Inflammatory macrophage (primary cell): ENCODE data around the gene GPR158.

Experiments used
- DNase-seq, 2 donors: peaks; one replicate each; pipeline ENCODE4 v3.0.0-alpha.2; 2020 to 2022

Gene GPR158

DNA sequence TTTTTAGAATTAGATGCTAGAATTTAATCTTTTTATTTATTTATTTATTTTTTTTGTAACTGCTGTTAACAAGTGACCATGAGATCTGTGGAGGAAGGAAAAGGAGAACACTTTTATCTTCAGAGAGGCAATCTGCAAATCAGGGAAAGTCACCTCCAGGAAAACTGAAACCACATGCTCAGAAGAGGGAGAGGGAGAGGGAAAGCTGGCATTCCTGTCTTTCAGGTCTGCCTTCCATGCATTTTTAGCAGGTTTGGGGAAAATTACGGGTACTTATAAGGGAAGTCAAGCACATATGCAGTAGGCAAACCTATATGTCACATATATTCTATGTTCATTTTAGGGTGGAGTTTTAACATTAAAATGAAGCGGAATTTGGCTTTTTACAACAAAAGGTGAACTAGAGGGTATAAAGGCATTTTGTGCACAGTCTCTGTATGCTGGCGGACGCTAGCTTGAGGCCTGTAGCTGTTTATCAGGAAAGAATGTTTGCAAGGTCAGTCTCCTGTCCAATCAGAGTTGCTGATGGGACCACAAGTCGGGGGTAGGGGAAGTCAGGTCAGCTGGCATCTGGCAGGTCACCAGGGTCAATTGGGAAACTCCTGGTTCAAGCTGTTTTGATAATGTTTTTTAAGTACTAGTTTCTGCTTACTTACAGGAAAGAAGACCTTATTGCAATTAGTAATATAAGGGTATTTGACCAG is 333.5 kb downstream of the GPR158 start:
- no peak for DNase-seq

- DNase-seq, result no peak
These were observed 334.4 kb downstream of the GPR158 start for GRCh38 chr10:25509151-25509550.

DNA sequence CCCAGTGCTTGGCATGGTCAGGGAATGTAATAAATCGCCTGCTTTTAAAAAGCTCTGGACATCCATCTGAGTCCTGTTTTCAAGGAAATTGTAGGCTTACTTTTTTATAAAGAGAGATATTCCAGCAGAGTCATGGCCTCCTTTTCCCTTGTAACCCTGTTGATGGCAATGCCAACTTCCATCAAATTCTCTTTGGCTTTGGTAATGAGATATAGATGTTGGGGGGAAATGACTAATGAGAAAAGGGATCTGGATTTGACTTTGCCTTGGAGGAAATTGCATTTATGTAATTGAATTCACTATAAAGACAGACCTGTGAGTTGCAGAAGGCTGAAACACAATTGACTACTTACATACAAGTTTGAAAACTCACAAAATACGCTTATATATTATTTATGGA is 347.5 kb downstream of the GPR158 start:
- no peak for DNase-seq

GRCh38 chr10:25522946-25523608 is 348.3 kb downstream of the GPR158 start:
- no peak for DNase-seq

DNA sequence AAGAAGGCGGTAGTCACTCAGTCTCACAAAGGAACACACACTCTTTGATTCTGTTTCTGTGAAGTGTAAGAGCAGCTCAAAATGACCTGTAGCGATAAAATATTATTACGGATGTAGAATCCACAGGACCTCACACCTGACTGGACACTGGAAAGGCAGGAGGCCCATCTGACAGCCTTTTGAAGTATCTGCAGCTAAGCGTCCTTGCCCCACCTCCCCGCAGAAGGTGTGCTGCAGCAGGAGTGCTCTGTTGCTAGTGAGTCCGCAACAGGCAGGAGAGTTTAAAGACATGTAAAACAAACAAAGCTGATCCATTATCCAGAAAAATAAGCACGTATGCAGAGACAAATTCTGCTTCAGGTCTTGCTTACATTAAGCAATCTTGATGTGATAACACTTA is 355.5 kb downstream of the GPR158 start:
- no peak for DNase-seq

DNA sequence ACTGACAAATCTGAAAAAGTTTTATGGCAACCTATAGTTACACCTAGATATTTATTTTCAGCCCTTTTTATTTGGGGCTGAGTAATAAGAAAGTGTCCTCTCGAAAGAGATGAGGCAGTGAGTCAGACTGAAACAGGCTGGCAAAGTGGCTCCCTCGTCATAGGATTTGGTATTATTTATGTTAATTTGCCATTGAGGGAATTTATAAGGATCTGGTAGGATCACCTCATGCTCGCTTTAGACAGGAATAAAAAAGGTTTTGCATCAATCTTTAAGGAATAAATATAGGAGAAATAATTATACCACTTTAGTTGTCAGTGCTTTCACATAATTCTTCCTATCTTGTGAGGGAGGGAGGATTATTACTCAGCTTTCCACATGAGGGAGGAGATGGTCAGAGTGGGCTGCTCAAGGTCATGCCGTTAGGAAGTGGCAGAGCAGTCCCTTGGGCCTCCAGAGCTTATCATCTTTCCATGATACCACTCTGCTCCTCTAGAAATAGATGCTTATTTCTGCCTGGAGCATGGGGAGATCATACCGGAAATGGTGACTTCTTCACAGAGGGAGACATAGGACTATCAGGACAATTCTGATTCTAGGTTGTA is 356.8 kb downstream of the GPR158 start:
- DNase-seq, result no peak

GRCh38 chr10:25532213-25532612 is 357.4 kb downstream of the GPR158 start:
- no peak for DNase-seq

DNA sequence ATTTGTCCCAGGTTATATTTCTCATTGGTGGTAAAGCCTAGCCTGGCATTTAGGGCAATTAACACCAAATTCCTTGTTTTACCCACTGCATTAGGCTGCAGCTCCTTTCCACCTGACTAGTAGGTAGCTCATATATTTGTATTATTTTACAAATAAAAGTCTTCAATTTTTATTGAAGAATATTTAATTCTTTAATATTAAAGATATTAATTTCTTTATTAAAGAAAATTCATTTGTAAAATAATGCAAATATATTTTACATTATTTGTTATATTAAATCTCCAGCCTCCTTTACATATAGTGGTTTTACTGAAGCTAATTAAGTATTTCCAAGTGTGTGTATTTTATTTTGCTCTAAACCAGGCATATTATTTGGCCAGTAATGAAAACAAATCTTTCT is 361.2 kb downstream of the GPR158 start:
- no peak for DNase-seq

DNA sequence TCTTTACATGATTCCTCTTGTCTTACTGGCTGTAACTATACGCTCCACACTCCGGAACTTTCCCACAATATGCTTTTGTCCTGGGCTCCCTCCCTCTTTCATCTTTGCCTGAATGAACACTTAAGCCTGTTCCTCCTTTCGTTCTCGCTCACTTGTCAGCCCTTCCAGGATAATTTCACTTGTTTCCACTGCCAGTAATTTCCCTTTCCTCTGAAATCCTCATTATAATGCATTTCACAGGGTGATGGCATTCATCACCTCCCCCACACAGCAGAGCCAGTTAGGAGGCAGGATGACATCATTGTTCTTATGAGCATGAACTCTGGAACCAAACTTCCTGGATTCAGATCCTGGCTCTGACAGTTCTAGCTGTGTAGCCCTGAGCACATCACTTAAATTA is 372.6 kb downstream of the GPR158 start:
- DNase-seq, result no peak

GRCh38 chr10:25552283-25552919 is 377.6 kb downstream of the GPR158 start:
- DNase-seq, result no peak

DNA sequence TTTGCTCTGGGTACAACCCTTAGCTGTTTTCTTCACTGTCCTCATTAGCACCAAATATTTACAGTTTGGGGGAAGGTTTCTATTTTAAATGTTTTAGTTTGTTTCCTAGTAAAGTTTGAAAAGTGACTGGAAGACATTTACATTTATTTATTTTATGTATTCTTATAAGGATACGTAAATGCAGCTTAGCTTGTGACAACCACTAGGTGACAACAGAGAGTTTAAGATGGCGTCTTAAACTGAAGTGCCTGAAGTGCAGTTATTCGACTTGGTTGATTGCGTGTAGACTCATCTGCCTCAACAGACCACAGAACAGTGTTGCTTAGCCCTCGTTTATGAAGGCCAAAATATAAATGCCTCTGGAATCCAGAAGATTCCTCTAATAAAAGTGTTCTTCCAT is 381.1 kb downstream of the GPR158 start:
- no peak for DNase-seq

DNA sequence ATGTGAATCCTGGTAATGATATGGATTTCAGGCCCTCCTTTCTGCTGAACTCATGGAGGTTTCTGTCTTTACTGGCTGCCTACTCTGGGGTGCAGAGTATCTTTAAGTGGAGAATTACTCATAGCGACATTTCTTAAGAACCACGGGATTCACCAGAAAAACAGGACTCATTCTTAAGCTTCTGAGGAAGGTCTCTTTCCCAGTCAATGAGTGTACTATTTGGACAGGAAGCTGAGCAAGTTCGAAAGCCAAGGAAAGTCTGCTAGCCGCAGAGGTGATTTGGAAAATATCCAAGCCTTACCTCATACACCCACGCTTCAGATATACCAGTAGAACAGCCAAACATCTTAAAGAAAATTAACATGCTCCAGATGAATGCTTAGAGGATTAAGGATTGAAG is 381.7 kb downstream of the GPR158 start:
- DNase-seq, result no peak

GRCh38 chr10:25557136-25557535 is 382.3 kb downstream of the GPR158 start:
- no peak for DNase-seq

GRCh38 chr10:25561758-25562157 is 387.0 kb downstream of the GPR158 start:
- no peak for DNase-seq

GRCh38 chr10:25562547-25562946 is 387.7 kb downstream of the GPR158 start:
- no peak for DNase-seq

DNA sequence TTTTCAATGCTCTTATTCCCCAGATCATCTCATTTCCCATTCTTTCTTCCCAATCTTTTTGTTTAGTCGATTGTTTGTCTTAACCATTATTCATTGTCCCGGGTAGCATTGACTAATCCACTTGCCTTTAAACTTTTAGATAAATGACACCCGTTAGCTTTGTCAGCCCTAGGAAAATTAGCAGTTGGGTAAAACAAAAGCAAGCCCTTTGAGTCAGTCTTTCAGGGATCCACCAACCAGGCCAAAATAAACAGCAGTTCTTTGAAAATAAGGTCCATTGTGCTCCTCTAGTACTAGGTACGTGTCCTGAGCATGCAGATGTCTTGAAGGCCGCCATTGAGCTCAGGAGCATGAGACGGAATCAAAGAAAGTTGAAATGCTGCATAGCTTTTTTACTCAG is 389.6 kb downstream of the GPR158 start:
- DNase-seq, result no peak

GRCh38 chr10:25565570-25565969 is 390.8 kb downstream of the GPR158 start:
- DNase-seq, result no peak

DNA sequence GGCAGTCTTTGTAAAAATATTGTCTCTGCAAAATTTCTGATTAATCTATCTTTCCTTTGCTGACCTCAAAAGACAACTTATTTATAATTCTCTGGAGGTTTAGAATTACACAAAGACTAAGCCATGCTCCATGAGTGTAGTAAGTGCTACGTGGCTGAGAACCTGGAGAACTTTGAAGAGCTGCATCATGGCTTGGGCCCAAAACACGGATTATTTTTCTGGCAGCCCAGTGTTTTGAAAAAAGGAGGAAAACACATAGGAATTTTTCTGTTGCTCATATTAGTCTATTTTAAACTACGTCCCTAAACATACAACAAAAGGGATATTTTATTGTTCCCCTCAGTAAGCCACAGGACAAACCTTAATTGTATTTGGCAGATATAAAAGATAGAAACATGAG is 398.5 kb downstream of the GPR158 start:
- no peak for DNase-seq

- no peak for DNase-seq
These were observed 400.5 kb downstream of the GPR158 start for GRCh38 chr10:25575343-25575742.

DNA sequence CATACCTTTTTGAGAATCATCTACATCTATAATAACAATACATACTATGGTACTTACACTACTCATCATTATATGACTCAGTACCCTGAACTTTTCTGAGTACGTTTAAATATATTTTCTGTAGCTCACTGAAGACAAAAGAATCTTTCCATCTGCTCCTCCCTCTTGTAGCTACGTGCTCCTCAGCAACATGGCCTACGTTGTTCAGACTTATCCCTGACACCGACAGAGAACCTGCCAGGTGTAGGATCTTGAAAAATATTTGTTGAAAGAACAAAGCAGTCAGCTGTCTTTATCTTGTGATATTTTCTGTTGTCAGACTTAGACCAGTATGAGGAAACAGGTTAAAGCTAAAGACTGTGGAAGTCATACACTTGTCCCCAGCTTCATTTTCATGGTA is 403.3 kb downstream of the GPR158 start:
- DNase-seq, result no peak

DNA sequence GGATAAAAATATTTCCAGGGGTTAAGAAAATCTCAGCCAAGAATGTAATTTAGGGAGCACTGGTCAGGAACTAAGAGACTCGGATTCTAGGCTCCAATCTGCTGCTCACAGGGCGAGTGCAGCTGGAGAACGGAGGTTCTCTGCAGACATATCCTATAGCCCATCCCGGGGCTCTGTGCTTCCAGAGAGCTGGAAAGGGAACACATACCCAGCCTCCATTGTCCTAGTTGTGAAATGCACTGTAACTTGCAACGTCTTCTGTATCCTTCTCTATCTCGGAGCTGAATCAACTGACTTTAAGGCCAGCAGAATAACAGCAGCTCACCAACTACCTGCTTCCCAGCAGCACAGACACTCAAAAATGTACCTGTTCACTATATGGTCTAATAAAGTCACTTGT is 408.2 kb downstream of the GPR158 start:
- no peak for DNase-seq

DNA sequence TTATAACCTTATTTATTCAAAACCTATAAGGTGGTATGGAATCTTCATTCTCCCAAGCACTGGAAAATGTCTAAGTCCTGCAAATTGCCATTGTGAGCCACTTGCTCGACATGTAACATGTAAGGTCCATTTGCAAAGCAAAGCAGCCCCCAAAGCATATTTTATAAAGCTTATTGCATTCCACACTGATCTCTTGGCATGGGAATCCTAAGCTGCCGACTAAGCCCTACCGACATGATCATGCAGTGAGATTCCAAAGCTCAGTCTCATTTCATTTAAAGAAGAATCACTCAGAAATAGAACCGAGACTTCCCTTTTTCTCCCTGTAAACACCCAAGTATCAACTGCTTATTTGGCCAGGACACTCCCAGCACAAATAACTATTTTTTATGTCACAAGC is 425.9 kb downstream of the GPR158 start:
- DNase-seq, result no peak

DNA sequence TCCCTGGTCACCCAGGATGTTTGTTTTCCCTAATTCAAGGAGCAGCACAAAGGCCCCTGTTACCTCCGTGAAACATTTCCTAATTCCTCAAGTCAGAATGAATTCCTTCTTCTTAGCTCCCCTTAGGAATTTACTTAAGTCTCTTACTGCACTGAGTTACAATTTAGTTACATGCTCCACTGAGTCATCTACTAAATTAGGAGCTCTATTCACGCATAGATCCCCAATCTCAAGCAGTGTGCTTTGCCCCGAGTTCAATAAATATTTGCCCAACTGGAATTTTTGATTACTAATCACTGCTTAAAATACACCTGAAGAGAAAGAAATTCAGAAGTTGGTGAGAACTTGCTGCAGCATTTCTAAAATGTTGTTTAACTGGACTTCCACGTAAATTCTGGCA is 429.8 kb downstream of the GPR158 start:
- DNase-seq, result no peak

GRCh38 chr10:25614652-25615051 is 439.9 kb downstream of the GPR158 start:
- DNase-seq, result no peak
